ENCODE measurements around the gene CALR.

Gene CALR

DNA sequence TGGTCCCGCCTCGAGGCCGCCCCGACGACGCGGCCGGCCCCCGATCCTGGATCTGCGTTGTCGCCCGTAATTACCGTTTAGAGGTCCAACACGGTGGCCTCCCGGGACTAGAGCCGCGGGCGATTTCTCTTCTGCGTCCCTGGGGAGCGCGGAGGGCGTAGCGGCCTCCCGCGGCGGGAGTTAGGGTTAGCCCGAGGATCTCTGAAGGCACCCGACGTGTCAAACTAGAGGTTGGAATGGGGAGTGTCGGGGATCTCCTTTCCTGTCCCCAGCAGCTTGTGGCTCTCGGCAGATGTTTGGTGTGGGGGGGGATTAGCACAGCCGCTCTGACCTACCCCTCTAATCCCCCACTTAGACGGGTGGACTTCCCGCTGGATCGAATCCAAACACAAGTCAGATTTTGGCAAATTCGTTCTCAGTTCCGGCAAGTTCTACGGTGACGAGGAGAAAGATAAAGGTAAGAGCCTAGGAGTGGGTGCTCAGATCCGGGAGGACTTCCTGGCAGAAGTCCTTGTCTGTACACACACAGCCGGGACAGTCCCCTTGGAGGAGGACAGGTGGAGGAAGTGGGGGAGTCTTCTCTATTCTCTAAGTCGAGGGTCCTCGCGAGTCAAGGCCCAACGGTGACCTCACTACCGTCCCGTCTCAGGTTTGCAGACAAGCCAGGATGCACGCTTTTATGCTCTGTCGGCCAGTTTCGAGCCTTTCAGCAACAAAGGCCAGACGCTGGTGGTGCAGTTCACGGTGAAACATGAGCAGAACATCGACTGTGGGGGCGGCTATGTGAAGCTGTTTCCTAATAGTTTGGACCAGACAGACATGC, 581 bp downstream of the CALR start (continued):
- TF ChIP-seq ZNF146 (tag by site-specific recombination; IDR thresholded peaks at IDR 0.05): no peak
- TF ChIP-seq ZEB2 (tag by site-specific recombination; IDR thresholded peaks at IDR 0.05): no peak
- peak; percentile 37; the same call in 1 of the 2 replicates for TF ChIP-seq ZNF394 (tag by site-specific recombination; IDR thresholded peaks at IDR 0.05; ENCODE audit: borderline replicate concordance)
- TF ChIP-seq ZNF571 (tag by site-specific recombination; IDR thresholded peaks at IDR 0.05): no peak
- no peak for TF ChIP-seq ZNF416 (tag by site-specific recombination; IDR thresholded peaks at IDR 0.05)
- TF ChIP-seq, protein P1, sequence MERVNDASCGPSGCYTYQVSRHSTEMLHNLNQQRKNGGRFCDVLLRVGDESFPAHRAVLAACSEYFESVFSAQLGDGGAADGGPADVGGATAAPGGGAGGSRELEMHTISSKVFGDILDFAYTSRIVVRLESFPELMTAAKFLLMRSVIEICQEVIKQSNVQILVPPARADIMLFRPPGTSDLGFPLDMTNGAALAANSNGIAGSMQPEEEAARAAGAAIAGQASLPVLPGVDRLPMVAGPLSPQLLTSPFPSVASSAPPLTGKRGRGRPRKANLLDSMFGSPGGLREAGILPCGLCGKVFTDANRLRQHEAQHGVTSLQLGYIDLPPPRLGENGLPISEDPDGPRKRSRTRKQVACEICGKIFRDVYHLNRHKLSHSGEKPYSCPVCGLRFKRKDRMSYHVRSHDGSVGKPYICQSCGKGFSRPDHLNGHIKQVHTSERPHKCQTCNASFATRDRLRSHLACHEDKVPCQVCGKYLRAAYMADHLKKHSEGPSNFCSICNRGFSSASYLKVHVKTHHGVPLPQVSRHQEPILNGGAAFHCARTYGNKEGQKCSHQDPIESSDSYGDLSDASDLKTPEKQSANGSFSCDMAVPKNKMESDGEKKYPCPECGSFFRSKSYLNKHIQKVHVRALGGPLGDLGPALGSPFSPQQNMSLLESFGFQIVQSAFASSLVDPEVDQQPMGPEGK (tag by site-specific recombination; IDR thresholded peaks at IDR 0.05): no peak
- TF ChIP-seq, protein P2, sequence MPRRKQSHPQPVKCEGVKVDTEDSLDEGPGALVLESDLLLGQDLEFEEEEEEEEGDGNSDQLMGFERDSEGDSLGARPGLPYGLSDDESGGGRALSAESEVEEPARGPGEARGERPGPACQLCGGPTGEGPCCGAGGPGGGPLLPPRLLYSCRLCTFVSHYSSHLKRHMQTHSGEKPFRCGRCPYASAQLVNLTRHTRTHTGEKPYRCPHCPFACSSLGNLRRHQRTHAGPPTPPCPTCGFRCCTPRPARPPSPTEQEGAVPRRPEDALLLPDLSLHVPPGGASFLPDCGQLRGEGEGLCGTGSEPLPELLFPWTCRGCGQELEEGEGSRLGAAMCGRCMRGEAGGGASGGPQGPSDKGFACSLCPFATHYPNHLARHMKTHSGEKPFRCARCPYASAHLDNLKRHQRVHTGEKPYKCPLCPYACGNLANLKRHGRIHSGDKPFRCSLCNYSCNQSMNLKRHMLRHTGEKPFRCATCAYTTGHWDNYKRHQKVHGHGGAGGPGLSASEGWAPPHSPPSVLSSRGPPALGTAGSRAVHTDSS (tag by site-specific recombination; IDR thresholded peaks at IDR 0.05): 0 out of 2 replicates have a peak, but pooled peaks have one; percentile 35
- TF ChIP-seq IKZF3 (tag by site-specific recombination; IDR thresholded peaks at IDR 0.05): no peak
- TF ChIP-seq, protein P3, sequence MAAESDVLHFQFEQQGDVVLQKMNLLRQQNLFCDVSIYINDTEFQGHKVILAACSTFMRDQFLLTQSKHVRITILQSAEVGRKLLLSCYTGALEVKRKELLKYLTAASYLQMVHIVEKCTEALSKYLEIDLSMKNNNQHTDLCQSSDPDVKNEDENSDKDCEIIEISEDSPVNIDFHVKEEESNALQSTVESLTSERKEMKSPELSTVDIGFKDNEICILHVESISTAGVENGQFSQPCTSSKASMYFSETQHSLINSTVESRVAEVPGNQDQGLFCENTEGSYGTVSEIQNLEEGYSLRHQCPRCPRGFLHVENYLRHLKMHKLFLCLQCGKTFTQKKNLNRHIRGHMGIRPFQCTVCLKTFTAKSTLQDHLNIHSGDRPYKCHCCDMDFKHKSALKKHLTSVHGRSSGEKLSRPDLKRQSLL (tag by site-specific recombination; IDR thresholded peaks at IDR 0.05): no peak
- no peak for TF ChIP-seq ZNF555 (tag by site-specific recombination; conservative IDR thresholded peaks at IDR 0.05)
- TF ChIP-seq ZNF311 (tag by site-specific recombination; IDR thresholded peaks at IDR 0.05; ENCODE audit: borderline replicate concordance): no peak
- TF ChIP-seq SP3 (tag by site-specific recombination; IDR thresholded peaks at IDR 0.05): no peak
- TF ChIP-seq ZBTB21 (tag by site-specific recombination; IDR thresholded peaks at IDR 0.05): no peak
- TF ChIP-seq ZNF670 (tag by site-specific recombination; IDR thresholded peaks at IDR 0.05; ENCODE audit: low read depth): no peak
- TF ChIP-seq ZNF660 (tag by site-specific recombination; IDR thresholded peaks at IDR 0.05): 0 out of 2 replicates have a peak, but pooled peaks have one; percentile 3
- no peak for TF ChIP-seq ZNF157 (tag by site-specific recombination; IDR thresholded peaks at IDR 0.05)
- TF ChIP-seq ZNF426 (tag by site-specific recombination; IDR thresholded peaks at IDR 0.05): no peak
- TF ChIP-seq, protein P4, sequence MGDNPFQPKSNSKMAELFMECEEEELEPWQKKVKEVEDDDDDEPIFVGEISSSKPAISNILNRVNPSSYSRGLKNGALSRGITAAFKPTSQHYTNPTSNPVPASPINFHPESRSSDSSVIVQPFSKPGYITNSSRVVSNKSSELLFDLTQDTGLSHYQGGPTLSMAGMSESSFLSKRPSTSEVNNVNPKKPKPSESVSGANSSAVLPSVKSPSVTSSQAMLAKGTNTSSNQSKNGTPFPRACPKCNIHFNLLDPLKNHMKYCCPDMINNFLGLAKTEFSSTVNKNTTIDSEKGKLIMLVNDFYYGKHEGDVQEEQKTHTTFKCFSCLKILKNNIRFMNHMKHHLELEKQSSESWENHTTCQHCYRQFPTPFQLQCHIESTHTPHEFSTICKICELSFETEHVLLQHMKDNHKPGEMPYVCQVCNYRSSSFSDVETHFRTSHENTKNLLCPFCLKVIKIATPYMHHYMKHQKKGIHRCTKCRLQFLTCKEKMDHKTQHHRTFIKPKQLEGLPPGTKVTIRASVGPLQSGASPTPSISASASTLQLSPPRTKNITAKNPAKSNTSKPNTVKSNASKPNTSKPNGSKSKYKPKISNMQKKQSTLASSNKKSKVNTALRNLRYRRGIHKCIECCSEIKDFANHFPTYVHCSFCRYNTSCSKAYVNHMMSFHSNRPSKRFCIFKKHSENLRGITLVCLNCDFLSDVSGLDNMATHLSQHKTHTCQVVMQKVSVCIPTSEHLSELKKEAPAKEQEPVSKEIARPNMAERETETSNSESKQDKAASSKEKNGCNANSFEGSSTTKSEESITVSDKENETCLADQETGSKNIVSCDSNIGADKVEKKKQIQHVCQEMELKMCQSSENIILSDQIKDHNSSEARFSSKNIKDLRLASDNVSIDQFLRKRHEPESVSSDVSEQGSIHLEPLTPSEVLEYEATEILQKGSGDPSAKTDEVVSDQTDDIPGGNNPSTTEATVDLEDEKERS (tag by site-specific recombination; IDR thresholded peaks at IDR 0.05): no peak
- no peak for TF ChIP-seq ZFP41 (tag by site-specific recombination; IDR thresholded peaks at IDR 0.05; ENCODE audit: borderline replicate concordance)
- TF ChIP-seq, protein P5, sequence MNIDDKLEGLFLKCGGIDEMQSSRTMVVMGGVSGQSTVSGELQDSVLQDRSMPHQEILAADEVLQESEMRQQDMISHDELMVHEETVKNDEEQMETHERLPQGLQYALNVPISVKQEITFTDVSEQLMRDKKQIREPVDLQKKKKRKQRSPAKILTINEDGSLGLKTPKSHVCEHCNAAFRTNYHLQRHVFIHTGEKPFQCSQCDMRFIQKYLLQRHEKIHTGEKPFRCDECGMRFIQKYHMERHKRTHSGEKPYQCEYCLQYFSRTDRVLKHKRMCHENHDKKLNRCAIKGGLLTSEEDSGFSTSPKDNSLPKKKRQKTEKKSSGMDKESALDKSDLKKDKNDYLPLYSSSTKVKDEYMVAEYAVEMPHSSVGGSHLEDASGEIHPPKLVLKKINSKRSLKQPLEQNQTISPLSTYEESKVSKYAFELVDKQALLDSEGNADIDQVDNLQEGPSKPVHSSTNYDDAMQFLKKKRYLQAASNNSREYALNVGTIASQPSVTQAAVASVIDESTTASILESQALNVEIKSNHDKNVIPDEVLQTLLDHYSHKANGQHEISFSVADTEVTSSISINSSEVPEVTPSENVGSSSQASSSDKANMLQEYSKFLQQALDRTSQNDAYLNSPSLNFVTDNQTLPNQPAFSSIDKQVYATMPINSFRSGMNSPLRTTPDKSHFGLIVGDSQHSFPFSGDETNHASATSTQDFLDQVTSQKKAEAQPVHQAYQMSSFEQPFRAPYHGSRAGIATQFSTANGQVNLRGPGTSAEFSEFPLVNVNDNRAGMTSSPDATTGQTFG (tag by site-specific recombination; IDR thresholded peaks at IDR 0.05; ENCODE audit: borderline replicate concordance): no peak
- no peak for TF ChIP-seq GLI2 (tag by site-specific recombination; IDR thresholded peaks at IDR 0.05; ENCODE audit: borderline replicate concordance, low read depth)
- TF ChIP-seq GLIS2 (tag by site-specific recombination; IDR thresholded peaks at IDR 0.05): no peak; the same call in 1 of the 2 replicates
- TF ChIP-seq, protein P6, sequence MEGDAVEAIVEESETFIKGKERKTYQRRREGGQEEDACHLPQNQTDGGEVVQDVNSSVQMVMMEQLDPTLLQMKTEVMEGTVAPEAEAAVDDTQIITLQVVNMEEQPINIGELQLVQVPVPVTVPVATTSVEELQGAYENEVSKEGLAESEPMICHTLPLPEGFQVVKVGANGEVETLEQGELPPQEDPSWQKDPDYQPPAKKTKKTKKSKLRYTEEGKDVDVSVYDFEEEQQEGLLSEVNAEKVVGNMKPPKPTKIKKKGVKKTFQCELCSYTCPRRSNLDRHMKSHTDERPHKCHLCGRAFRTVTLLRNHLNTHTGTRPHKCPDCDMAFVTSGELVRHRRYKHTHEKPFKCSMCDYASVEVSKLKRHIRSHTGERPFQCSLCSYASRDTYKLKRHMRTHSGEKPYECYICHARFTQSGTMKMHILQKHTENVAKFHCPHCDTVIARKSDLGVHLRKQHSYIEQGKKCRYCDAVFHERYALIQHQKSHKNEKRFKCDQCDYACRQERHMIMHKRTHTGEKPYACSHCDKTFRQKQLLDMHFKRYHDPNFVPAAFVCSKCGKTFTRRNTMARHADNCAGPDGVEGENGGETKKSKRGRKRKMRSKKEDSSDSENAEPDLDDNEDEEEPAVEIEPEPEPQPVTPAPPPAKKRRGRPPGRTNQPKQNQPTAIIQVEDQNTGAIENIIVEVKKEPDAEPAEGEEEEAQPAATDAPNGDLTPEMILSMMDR (tag by site-specific recombination; IDR thresholded peaks at IDR 0.05): peak; percentile 90
- no peak for TF ChIP-seq ZNF274 (IDR thresholded peaks at IDR 0.05; ENCODE audit: low read length)
- no peak for TF ChIP-seq ZNF274 (tag by site-specific recombination; IDR thresholded peaks at IDR 0.05; ENCODE audit: borderline replicate concordance)
- TF ChIP-seq ZNF791 (tag by site-specific recombination; IDR thresholded peaks at IDR 0.05): no peak
